ENCODE results near the gene SIDT2. TPM values are rescaled to one million over a fixed set of nuclear protein-coding genes. Genes with fewer than 3 reads are reported as not detected.
A peak's percentile ranks its signal among the peaks of the same experiment; 100 is the strongest.

SIDT2 gene
- total and polyA plus RNA-seq, 2 of the 8 experiments (the other 6 are each of a cell fraction or from before 2014, with no cell fraction given): 18.5 to 21.1 TPM

- TF ChIP-seq TAF7 (optimal IDR thresholded peaks at IDR 0.05; ENCODE audit: borderline replicate concordance, low read depth, low read length) (no peak), POU5F1 (IDR thresholded peaks at IDR 0.05; ENCODE audit: low read depth, low read length) (no peak), SIN3A (conservative IDR thresholded peaks at IDR 0.05 in 1 of 2, IDR thresholded peaks at IDR 0.05 in 1 of 2; ENCODE audit: low read depth in 1 of 2, low read length in 2 of 2) (peak; percentile 23 to 66; a peak in 1 of 4 replicates), HDAC6 (IDR thresholded peaks at IDR 0.05; ENCODE audit: low read depth, low read length) (no peak), BACH1 (IDR thresholded peaks at IDR 0.05; ENCODE audit: low read length) (0 out of 2 replicates have a peak, but pooled peaks have one; percentile 4), CEBPB (IDR thresholded peaks at IDR 0.05; ENCODE audit: low read depth, low read length) (no peak), ASH2L (IDR thresholded peaks at IDR 0.05; ENCODE audit: low read length) (peak; percentile 91), SIRT6 (IDR thresholded peaks at IDR 0.05; ENCODE audit: low read length) (no peak), POLR2A (IDR thresholded peaks at IDR 0.05; ENCODE audit: control extremely low read depth in 1 of 2, low read depth in 2 of 2, low read length in 2 of 2) (peak in 1 of 2 experiments; percentile 82; a peak in 1 of 3 replicates), CBX5 (IDR thresholded peaks at IDR 0.05; ENCODE audit: low read depth, low read length) (no peak), EZH2 (IDR thresholded peaks at IDR 0.05; ENCODE audit: low read depth, low read length, severe bottlenecking) (no peak), GTF2F1 (IDR thresholded peaks at IDR 0.05; ENCODE audit: borderline replicate concordance, low read depth, low read length) (peak; percentile 46; the same call in 1 of the 2 replicates), TAF1 (IDR thresholded peaks at IDR 0.05; ENCODE audit: low read depth, low read length) (peak; percentile 82), ZNF274 (IDR thresholded peaks at IDR 0.05; ENCODE audit: borderline replicate concordance, extremely low read depth, low read length) (no peak), RFX5 (IDR thresholded peaks at IDR 0.05; ENCODE audit: borderline replicate concordance, low read depth, low read length) (no peak), RXRA (IDR thresholded peaks at IDR 0.05; ENCODE audit: insufficient read depth, low read depth, low read length) (no peak), KDM1A (IDR thresholded peaks at IDR 0.05; ENCODE audit: borderline replicate concordance, low read length) (no peak), SRF (IDR thresholded peaks at IDR 0.05; ENCODE audit: low read depth, low read length) (no peak)
- TF ChIP-seq, protein P1, sequence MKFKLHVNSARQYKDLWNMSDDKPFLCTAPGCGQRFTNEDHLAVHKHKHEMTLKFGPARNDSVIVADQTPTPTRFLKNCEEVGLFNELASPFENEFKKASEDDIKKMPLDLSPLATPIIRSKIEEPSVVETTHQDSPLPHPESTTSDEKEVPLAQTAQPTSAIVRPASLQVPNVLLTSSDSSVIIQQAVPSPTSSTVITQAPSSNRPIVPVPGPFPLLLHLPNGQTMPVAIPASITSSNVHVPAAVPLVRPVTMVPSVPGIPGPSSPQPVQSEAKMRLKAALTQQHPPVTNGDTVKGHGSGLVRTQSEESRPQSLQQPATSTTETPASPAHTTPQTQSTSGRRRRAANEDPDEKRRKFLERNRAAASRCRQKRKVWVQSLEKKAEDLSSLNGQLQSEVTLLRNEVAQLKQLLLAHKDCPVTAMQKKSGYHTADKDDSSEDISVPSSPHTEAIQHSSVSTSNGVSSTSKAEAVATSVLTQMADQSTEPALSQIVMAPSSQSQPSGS (IDR thresholded peaks at IDR 0.05; ENCODE audit: low read length): peak; percentile 38; the same call in 1 of the 2 replicates
- TF ChIP-seq, protein P2, sequence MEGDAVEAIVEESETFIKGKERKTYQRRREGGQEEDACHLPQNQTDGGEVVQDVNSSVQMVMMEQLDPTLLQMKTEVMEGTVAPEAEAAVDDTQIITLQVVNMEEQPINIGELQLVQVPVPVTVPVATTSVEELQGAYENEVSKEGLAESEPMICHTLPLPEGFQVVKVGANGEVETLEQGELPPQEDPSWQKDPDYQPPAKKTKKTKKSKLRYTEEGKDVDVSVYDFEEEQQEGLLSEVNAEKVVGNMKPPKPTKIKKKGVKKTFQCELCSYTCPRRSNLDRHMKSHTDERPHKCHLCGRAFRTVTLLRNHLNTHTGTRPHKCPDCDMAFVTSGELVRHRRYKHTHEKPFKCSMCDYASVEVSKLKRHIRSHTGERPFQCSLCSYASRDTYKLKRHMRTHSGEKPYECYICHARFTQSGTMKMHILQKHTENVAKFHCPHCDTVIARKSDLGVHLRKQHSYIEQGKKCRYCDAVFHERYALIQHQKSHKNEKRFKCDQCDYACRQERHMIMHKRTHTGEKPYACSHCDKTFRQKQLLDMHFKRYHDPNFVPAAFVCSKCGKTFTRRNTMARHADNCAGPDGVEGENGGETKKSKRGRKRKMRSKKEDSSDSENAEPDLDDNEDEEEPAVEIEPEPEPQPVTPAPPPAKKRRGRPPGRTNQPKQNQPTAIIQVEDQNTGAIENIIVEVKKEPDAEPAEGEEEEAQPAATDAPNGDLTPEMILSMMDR (IDR thresholded peaks at IDR 0.05; ENCODE audit: control extremely low read depth in 1 of 3, insufficient read depth in 1 of 3, low read depth in 1 of 3, low read length in 3 of 3): no peak
Observed at GRCh38 chr11:117143871-117144476, 34.6 kb upstream of the SIDT2 start, which contains the start of gene PAFAH1B2 (continued).

Measured in H1 (cell line).